ENCODE results near the gene TMEM175. TPM values are rescaled to one million over a fixed set of nuclear protein-coding genes. Genes with fewer than 3 reads are reported as not detected.
A peak's percentile ranks its signal among the peaks of the same experiment; 100 is the strongest.
"Not testable (repeated sequence)": the region's sequence is repeated elsewhere in the genome, so short reads cannot be mapped to it uniquely, and the experiment has no call there.

The TMEM175 gene
- total RNA-seq, 2 experiments from 2014 or later = 23.4 to 37.2 TPM

- Mint-ChIP-seq H3K27me3 (no peaks in the 10 kb centered on the region), H3K36me3 (no peaks in the 10 kb centered on the region), H3K4me1 (peaks cover 20% of the 10 kb centered on the region), H3K4me3 (peak overlapping the region; percentile 49), H3K9me3 (ENCODE audit: low read depth) (no peaks in the 10 kb centered on the region), H3K27ac (no peak overlapping the region)
- peak; percentile 61 for ATAC-seq
- CTCF ChIA-PET = interaction anchor here (1.1 to 2.0 kb wide), 2 partner anchors 93 to 230 kb away, joined by 3 to 4 read pairs; no protein-coding TSS in a partner anchor
- DNase-seq = peak; percentile 67
These were observed 40.6 kb downstream of the TMEM175 start for GRCh38 chr4:972651-973424.

GRCh38 chr4:973431-974397, 41.5 kb downstream of the TMEM175 start, which contains the start of gene DGKQ:
Gene DGKQ (minus strand): TSS chr4:973569. CDS start chr4:973482, 87 bp downstream.
- Mint-ChIP-seq H3K4me1 (peaks cover 20% of the 10 kb centered on the region), H3K27me3 (no peaks in the 10 kb centered on the region), H3K4me3 (peak within 1 kb of the TSS; percentile 49), H3K9me3 (ENCODE audit: low read depth) (no peaks in the 10 kb centered on the region), H3K36me3 (no peaks in the 10 kb centered on the region), H3K27ac (no peak within 1 kb of the TSS)
- DNase-seq (peak; percentile 88), ATAC-seq (peak; percentile 93)
- CTCF ChIA-PET = no interaction called here

DNA sequence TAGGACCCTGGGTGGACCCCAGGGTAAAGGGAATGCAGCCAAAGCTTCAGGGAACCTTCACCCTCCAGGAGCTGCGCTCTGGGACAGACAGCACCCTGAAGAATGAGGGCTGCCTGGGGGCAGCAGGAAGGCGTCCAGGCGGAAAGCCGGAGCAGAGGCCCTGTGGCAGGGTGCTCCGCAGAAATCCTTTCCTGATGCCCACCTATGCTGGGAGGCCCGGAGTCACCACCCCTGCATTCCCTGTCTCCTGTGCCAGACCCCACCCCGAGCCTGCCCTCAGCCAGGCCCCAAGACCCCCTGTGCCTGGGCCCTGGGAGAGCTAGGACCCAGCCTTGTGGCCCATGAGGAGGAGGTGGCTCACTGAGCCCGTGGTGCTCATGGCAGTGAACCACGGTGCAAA, 42.4 kb downstream of the TMEM175 start:
- CTCF ChIA-PET = no interaction called here
- Mint-ChIP-seq H3K27ac (no peak overlapping the region), H3K9me3 (ENCODE audit: low read depth) (no peaks in the 10 kb centered on the region), H3K27me3 (no peaks in the 10 kb centered on the region), H3K4me1 (peaks cover 20% of the 10 kb centered on the region), H3K4me3 (no peak overlapping the region), H3K36me3 (no peaks in the 10 kb centered on the region)
- DNase-seq = no peak
- ATAC-seq = no peak

DNA sequence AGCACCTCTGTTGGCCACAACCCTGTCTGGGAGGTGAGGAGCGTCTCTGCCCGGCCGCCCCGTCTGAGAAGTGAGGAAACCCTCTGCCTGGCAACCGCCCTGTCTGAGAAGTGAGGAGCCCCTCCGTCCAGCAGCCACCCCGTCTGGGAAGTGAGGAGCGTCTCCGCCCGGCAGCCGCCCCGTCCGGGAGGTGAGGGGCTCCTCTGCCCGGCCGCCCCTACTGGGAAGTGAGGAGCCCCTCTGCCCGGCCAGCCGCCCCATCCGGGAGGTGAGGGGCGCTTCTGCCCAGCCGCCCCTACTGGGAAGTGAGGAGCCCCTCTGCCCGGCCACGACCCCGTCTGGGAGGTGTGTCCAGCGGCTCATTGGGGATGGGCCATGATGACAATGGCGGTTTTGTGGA, 43.8 kb downstream of the TMEM175 start:
- H3K4me1 Mint-ChIP-seq; CTCF ChIA-PET; H3K9me3 Mint-ChIP-seq (ENCODE audit: low read depth); H3K36me3 Mint-ChIP-seq; ATAC-seq; H3K27ac Mint-ChIP-seq; H3K4me3 Mint-ChIP-seq; H3K27me3 Mint-ChIP-seq; DNase-seq: not testable (repeated sequence)

GRCh38 chr4:978957-979701, 46.9 kb downstream of the TMEM175 start:
- H3K4me3 Mint-ChIP-seq = no peak overlapping the region
- no peaks in the 10 kb centered on the region for H3K27me3 Mint-ChIP-seq
- peaks cover 5% of the 10 kb centered on the region for H3K4me1 Mint-ChIP-seq
- no peak overlapping the region for H3K27ac Mint-ChIP-seq
- H3K36me3 Mint-ChIP-seq = no peaks in the 10 kb centered on the region
- DNase-seq (no peak), ATAC-seq (no peak)
- CTCF ChIA-PET = no interaction called here
- H3K9me3 Mint-ChIP-seq (ENCODE audit: low read depth) = no peaks in the 10 kb centered on the region

- no peaks in the 10 kb centered on the region for H3K27me3 Mint-ChIP-seq
- no peak overlapping the region for H3K27ac Mint-ChIP-seq
- no peak overlapping the region for H3K4me3 Mint-ChIP-seq
- H3K36me3 Mint-ChIP-seq = no peaks in the 10 kb centered on the region
- H3K4me1 Mint-ChIP-seq = peaks cover 17% of the 10 kb centered on the region
- CTCF ChIA-PET = no interaction called here
- no peak for DNase-seq
- H3K9me3 Mint-ChIP-seq (ENCODE audit: low read depth) = no peaks in the 10 kb centered on the region
- ATAC-seq = no peak
These were observed 50.0 kb downstream of the TMEM175 start for GRCh38 chr4:982291-982690.

- no peak overlapping the region for H3K4me3 Mint-ChIP-seq
- DNase-seq (no peak), ATAC-seq (no peak)
- H3K27me3 Mint-ChIP-seq = no peaks in the 10 kb centered on the region
- CTCF ChIA-PET = no interaction called here
- no peaks in the 10 kb centered on the region for H3K9me3 Mint-ChIP-seq (ENCODE audit: low read depth)
- H3K27ac Mint-ChIP-seq = no peak overlapping the region
- no peaks in the 10 kb centered on the region for H3K36me3 Mint-ChIP-seq
- H3K4me1 Mint-ChIP-seq = peaks cover 20% of the 10 kb centered on the region
These were observed 50.6 kb downstream of the TMEM175 start for GRCh38 chr4:982814-983213.

DNA sequence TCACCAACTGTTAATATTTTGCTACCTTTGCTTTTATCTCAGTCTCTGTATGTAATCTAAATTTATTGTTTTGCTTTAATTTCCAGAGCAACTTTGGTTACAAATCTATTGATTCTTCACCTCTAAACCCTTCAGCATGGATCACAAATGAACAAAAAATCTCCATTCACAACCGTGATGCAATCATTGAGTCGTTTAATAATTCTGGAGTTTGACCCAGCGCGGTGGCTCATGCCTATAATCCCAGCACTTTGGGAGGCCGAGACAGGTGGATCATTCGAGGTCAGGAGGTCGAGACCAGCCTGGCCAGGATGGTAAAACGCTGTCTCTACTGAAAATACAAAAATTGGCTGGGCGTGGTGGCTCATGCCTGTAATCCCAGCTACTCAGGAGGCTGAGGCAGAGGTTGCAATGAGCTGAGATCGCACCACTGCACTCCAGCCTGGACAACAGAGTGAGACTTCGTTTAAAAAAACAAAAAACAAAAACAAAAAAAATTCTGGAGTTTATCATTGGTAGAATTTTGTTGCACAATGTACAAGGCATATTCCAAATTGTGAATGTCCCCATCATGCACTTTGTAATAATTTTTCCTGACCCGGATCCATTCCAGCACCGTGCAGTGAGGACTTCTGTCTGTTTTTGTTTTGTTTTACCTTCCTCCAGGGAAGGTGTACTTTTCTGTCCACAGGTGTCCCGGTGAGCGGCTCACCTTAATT, 52.2 kb downstream of the TMEM175 start:
- Mint-ChIP-seq H3K9me3 (ENCODE audit: low read depth) (no peaks in the 10 kb centered on the region), H3K27me3 (no peaks in the 10 kb centered on the region), H3K4me1 (peaks cover 25% of the 10 kb centered on the region), H3K4me3 (no peak overlapping the region), H3K27ac (no peak overlapping the region), H3K36me3 (no peaks in the 10 kb centered on the region)
- DNase-seq = no peak
- CTCF ChIA-PET = interaction anchor here (3.2 kb wide), 2 partner anchors 53 to 242 kb away, joined by 26 to 34 read pairs; partner anchors contain the start of genes GAK and TMEM175
- ATAC-seq = no peak

GRCh38 chr4:985123-985830, 53.0 kb downstream of the TMEM175 start:
- DNase-seq (peak; percentile 78), ATAC-seq (peak; percentile 60)
- H3K4me3 Mint-ChIP-seq = peak overlapping the region; percentile 22
- CTCF ChIA-PET = interaction anchor here (1.1 to 3.2 kb wide), 3 partner anchors 8 to 243 kb away, joined by 3 to 34 read pairs (median 26); partner anchors contain the start of genes GAK and TMEM175
- H3K36me3 Mint-ChIP-seq = no peaks in the 10 kb centered on the region
- H3K9me3 Mint-ChIP-seq (ENCODE audit: low read depth) = no peaks in the 10 kb centered on the region
- H3K27ac Mint-ChIP-seq = no peak overlapping the region
- H3K27me3 Mint-ChIP-seq = no peaks in the 10 kb centered on the region
- H3K4me1 Mint-ChIP-seq = peaks cover 25% of the 10 kb centered on the region

DNA sequence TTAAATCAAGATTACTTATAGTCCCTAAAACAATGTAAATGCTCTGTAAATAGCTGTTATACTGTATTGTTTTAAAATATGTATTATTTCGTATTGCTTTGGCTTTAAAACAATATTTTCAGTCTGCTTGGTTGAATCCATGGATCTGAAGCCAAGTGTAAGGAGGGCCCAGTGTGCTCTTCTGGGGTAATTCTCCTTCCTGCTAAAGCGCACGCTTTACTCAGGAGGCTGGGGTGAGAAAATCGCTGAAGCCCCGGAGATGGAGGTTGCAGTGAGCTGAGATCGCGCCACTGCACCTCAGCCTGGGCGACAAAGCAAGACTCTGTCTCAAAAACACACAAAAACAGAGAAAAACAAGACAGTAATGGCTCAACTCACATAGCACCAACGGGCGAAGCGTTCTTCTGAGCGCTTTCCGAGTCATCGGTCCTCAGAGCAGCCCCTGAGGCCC, 54.2 kb downstream of the TMEM175 start:
- Mint-ChIP-seq H3K4me1 (peaks cover 25% of the 10 kb centered on the region), H3K27me3 (no peaks in the 10 kb centered on the region), H3K36me3 (no peaks in the 10 kb centered on the region), H3K4me3 (peak overlapping the region; percentile 86), H3K9me3 (ENCODE audit: low read depth) (no peaks in the 10 kb centered on the region), H3K27ac (peak overlapping the region; percentile 81)
- CTCF ChIA-PET = interaction anchor here (0.8 to 3.2 kb wide), 15 partner anchors 9 to 303 kb away, joined by 3 to 34 read pairs (median 4); partner anchors contain the start of genes GAK and TMEM175
- DNase-seq (no peak), ATAC-seq (peak; percentile 18)

GRCh38 chr4:986879-987623, 54.8 kb downstream of the TMEM175 start, which contains the start of gene IDUA:
Gene IDUA (plus strand): TSS chr4:987044. CDS start chr4:987085, 41 bp downstream.
- Mint-ChIP-seq H3K36me3 (no peaks in the 10 kb centered on the region), H3K4me1 (peaks cover 25% of the 10 kb centered on the region), H3K9me3 (ENCODE audit: low read depth) (no peaks in the 10 kb centered on the region), H3K27ac (peak within 1 kb of the TSS; percentile 81), H3K4me3 (peak within 1 kb of the TSS; percentile 86), H3K27me3 (no peaks in the 10 kb centered on the region)
- DNase-seq (peak; percentile 91), ATAC-seq (peak; percentile 90)
- CTCF ChIA-PET = interaction anchor here (0.6 to 3.2 kb wide), 19 partner anchors 18 to 359 kb away, joined by 3 to 34 read pairs (median 4); partner anchors contain the start of genes GAK and TMEM175
